ENCODE data around the gene MAP1S.

The MAP1S gene

DNA sequence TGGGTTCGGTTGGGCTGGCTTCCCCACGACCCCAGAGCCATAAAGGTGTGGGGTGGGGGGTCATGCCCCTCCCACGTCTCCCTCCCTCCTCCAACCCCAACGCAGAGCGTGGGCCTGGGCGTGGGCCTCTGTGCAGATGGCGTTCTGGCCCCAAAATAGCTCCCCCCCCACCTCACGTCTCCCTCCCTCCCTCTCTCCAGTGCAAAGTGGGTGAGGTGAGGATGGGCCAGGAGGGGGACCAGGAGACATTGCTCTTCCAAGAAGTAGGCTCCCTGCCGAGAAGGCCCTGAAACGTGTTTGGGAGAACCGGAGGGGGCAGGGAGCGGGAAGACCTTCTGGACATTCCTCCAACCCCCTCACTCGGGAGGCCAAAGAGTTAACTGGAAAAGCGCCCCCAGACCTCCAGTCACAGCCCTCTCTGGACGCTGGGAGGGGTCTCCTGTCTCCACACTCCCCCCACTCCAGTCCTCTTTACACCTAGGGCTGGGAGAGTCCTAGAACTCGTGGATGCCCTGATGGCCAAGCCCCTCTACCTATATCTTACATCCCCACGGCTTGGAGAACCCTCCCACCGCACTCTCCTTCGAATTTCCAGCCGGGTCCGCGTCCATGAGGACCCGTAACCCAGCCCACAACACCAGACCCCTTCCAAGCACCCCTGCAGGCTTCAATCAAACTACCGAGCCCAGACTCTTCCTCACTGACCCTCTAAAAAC lies 32.0 kb upstream of the MAP1S start:
- peaks cover 19% of the 10 kb centered on the region for H3K27me3 ChIP-seq (ENCODE audit: insufficient read depth, low read length, poor library complexity)
- no peak for ATAC-seq (ENCODE audit: insufficient read depth, low read depth)
- H3K79me2 ChIP-seq (ENCODE audit: insufficient read depth, low read length), result no peaks in the 10 kb centered on the region
- no peak for DNase-seq
- no peak overlapping the region for H3K9ac ChIP-seq (ENCODE audit: low read depth, low read length)
- H3K27ac ChIP-seq (ENCODE audit: low read length), result no peak overlapping the region
- H3K9me3 ChIP-seq (ENCODE audit: insufficient read depth, low read length, severe bottlenecking), result no peaks in the 10 kb centered on the region
- no peak overlapping the region for H2AFZ ChIP-seq (ENCODE audit: low read depth, low read length)
- H3K4me3 ChIP-seq (ENCODE audit: low read depth in 1 of 2, low read length in 2 of 2), result no peak overlapping the region
- TF ChIP-seq EZH2 (IDR thresholded peaks at IDR 0.05; ENCODE audit: borderline replicate concordance, low read depth, low read length, severe bottlenecking), result no peak
- TF ChIP-seq, protein P1, sequence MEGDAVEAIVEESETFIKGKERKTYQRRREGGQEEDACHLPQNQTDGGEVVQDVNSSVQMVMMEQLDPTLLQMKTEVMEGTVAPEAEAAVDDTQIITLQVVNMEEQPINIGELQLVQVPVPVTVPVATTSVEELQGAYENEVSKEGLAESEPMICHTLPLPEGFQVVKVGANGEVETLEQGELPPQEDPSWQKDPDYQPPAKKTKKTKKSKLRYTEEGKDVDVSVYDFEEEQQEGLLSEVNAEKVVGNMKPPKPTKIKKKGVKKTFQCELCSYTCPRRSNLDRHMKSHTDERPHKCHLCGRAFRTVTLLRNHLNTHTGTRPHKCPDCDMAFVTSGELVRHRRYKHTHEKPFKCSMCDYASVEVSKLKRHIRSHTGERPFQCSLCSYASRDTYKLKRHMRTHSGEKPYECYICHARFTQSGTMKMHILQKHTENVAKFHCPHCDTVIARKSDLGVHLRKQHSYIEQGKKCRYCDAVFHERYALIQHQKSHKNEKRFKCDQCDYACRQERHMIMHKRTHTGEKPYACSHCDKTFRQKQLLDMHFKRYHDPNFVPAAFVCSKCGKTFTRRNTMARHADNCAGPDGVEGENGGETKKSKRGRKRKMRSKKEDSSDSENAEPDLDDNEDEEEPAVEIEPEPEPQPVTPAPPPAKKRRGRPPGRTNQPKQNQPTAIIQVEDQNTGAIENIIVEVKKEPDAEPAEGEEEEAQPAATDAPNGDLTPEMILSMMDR (IDR thresholded peaks at IDR 0.05; ENCODE audit: borderline replicate concordance, extremely low read depth, low read length, poor library complexity, severe bottlenecking), result no peak
- H3K36me3 ChIP-seq (ENCODE audit: insufficient read depth, low read length), result no peaks in the 10 kb centered on the region
- H3K4me1 ChIP-seq (ENCODE audit: insufficient read depth, low read length), result peaks cover 2% of the 10 kb centered on the region; the same call in 1 of the 2 replicates
- no peak overlapping the region for H3K4me2 ChIP-seq (ENCODE audit: insufficient read depth, low read length)
- H4K20me1 ChIP-seq (ENCODE audit: insufficient read depth, low read length), result peaks cover 6% of the 10 kb centered on the region

DNA sequence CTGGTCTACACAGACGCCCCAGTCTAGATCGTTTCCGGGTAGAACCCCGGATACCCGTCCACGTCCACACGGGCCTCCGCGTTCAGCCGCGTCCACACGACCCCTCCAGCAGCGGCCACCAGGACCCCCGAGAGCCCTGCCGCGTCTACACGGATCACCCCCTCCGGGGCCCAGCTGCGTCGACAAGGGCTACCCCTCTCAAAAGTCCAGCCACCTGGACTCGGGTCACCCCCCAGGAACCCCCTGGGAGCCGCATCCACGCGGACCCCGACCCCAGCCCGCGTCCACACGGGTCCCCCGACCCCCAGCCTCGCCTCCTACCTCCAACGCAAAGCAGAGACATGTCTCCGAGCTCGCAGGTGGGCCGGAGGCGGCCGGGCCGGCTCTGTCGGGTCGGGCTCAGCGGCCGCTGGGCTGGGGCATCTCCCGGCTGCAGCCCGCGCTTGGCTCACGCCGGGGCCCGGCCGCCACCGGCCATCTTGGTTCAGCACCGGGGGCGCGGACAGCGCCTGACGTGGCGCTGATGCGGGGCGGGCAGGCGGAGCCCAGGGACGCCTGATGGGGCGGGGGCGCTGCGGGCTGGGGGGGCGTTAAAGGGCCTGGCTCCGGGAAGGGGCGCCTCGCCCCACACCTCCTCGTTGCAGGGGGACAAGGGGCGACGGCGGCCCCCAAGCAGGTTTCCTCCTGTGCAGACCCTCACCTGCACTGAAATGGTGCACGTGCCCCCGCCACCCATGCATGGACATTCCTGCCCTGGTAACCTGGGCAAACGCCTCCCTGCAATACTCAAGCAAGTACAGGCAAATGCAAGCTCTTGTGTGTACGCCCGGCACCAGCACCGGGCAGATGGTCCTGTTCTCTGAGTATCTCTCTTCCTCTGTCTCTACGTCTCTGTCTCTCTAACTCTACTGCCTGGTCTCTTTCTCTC lies 31.2 kb upstream of the MAP1S start, which contains the start of gene UNC13A:
Gene UNC13A, minus strand, starts transcription at position 498 of the 928 bp plus-strand sequence. Its CDS starts 155 bp downstream, at position 343.
- no peak within 1 kb of the TSS for H3K4me3 ChIP-seq (ENCODE audit: low read depth in 1 of 2, low read length in 2 of 2)
- no peak for TF ChIP-seq EZH2 (IDR thresholded peaks at IDR 0.05; ENCODE audit: borderline replicate concordance, low read depth, low read length, severe bottlenecking)
- TF ChIP-seq, protein P1 (IDR thresholded peaks at IDR 0.05; ENCODE audit: borderline replicate concordance, extremely low read depth, low read length, poor library complexity, severe bottlenecking), result no peak
- no peaks in the 10 kb centered on the region for H3K9me3 ChIP-seq (ENCODE audit: insufficient read depth, low read length, severe bottlenecking)
- no peak within 1 kb of the TSS for H2AFZ ChIP-seq (ENCODE audit: low read depth, low read length)
- H3K79me2 ChIP-seq (ENCODE audit: insufficient read depth, low read length), result no peaks in the 10 kb centered on the region
- H3K4me2 ChIP-seq (ENCODE audit: insufficient read depth, low read length), result no peak within 1 kb of the TSS
- H3K27me3 ChIP-seq (ENCODE audit: insufficient read depth, low read length, poor library complexity), result peaks cover 19% of the 10 kb centered on the region
- H3K36me3 ChIP-seq (ENCODE audit: insufficient read depth, low read length), result no peaks in the 10 kb centered on the region
- no peak within 1 kb of the TSS for H3K9ac ChIP-seq (ENCODE audit: low read depth, low read length)
- peaks cover 2% of the 10 kb centered on the region; the same call in 1 of the 2 replicates for H3K4me1 ChIP-seq (ENCODE audit: insufficient read depth, low read length)
- H3K27ac ChIP-seq (ENCODE audit: low read length), result no peak within 1 kb of the TSS
- peaks cover 6% of the 10 kb centered on the region for H4K20me1 ChIP-seq (ENCODE audit: insufficient read depth, low read length)
- DNase-seq (no peak), ATAC-seq (ENCODE audit: insufficient read depth, low read depth) (no peak)

DNA sequence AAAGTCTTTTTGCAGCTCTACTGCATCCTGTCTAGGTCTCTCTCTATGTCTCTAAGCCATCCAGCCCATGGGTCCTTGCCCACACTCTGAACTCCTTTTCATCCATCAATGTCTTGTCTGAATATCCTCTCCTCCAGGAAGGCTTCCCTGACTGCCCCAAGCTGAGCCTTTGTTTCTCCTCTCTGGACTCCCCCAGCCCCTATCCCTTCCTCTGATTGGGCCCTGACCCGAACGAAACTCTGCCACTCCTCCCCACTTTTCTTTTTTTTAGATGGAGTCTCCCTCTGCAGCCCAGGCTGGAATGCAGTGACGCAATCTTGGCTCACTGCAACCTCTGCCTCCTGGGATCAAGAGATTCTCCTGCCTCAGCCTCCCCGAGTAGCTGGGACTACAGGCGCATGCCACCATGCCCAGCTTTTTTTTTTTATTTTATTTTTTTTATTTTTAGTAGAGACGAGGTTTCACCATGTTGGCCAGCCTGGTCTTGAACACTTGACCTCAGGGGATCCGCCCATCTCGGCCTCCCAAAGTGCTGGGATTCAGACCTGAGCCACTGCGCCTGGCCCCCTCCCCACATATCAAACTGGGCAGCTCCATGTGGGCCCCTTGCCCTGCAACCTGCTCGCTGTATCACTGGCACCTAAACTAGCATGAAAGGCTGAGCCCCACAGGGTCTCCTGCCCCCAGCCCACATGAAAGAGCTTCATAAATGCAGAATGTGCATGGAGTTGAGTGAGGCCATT lies 30.3 kb upstream of the MAP1S start:
- no peak overlapping the region for H2AFZ ChIP-seq (ENCODE audit: low read depth, low read length)
- no peak overlapping the region for H3K4me3 ChIP-seq (ENCODE audit: low read depth in 1 of 2, low read length in 2 of 2)
- H3K9me3 ChIP-seq (ENCODE audit: insufficient read depth, low read length, severe bottlenecking), result no peaks in the 10 kb centered on the region
- peaks cover 2% of the 10 kb centered on the region; the same call in 1 of the 2 replicates for H3K4me1 ChIP-seq (ENCODE audit: insufficient read depth, low read length)
- no peaks in the 10 kb centered on the region for H3K79me2 ChIP-seq (ENCODE audit: insufficient read depth, low read length)
- ATAC-seq (ENCODE audit: insufficient read depth, low read depth) (no peak), DNase-seq (no peak)
- H3K9ac ChIP-seq (ENCODE audit: low read depth, low read length), result no peak overlapping the region
- TF ChIP-seq, protein P1 (IDR thresholded peaks at IDR 0.05; ENCODE audit: borderline replicate concordance, extremely low read depth, low read length, poor library complexity, severe bottlenecking), result no peak
- TF ChIP-seq EZH2 (IDR thresholded peaks at IDR 0.05; ENCODE audit: borderline replicate concordance, low read depth, low read length, severe bottlenecking), result no peak
- H3K4me2 ChIP-seq (ENCODE audit: insufficient read depth, low read length), result no peak overlapping the region
- peaks cover 6% of the 10 kb centered on the region for H4K20me1 ChIP-seq (ENCODE audit: insufficient read depth, low read length)
- H3K27me3 ChIP-seq (ENCODE audit: insufficient read depth, low read length, poor library complexity), result peaks cover 19% of the 10 kb centered on the region
- H3K27ac ChIP-seq (ENCODE audit: low read length), result no peak overlapping the region
- no peaks in the 10 kb centered on the region for H3K36me3 ChIP-seq (ENCODE audit: insufficient read depth, low read length)

Data from DND-41 (cell line).